ENCODE measurements around the gene WNT6.
"Not testable (repeated sequence)": the region's sequence is repeated elsewhere in the genome, so short reads cannot be mapped to it uniquely, and the experiment has no call there.

WNT6 gene

GRCh38 chr2:218830526-218831306, 28.9 kb upstream of the WNT6 start:
- H3K27ac ChIP-seq (ENCODE audit: low read depth, low read length), result no peak overlapping the region
- H3K27me3 ChIP-seq (ENCODE audit: insufficient read depth, low read length), result peaks cover 46% of the 10 kb centered on the region
- no peaks in the 10 kb centered on the region for H3K36me3 ChIP-seq (ENCODE audit: insufficient read depth, low read length)
- peaks cover 14% of the 10 kb centered on the region for H3K4me1 ChIP-seq (ENCODE audit: control insufficient read depth, insufficient read depth, low read length, unreplicated experiment)
- H3K79me2 ChIP-seq (ENCODE audit: control insufficient read depth, insufficient read depth, low read length, unreplicated experiment), result no peaks in the 10 kb centered on the region
- H2AFZ ChIP-seq (ENCODE audit: low read length, unreplicated experiment), result no peak overlapping the region
- no peak overlapping the region for H3K4me3 ChIP-seq (ENCODE audit: low read depth, low read length)

- Histone ChIP-seq H3K4me3 (ENCODE audit: low read depth, low read length) (no peak within 1 kb of the TSS), H2AFZ (ENCODE audit: low read length, unreplicated experiment) (no peak within 1 kb of the TSS), H3K27me3 (ENCODE audit: insufficient read depth, low read length) (peaks cover 47% of the 10 kb centered on the region), H3K27ac (ENCODE audit: low read depth, low read length) (no peak within 1 kb of the TSS), H3K79me2 (ENCODE audit: control insufficient read depth, insufficient read depth, low read length, unreplicated experiment) (no peaks in the 10 kb centered on the region), H3K36me3 (ENCODE audit: insufficient read depth, low read length) (no peaks in the 10 kb centered on the region), H3K4me1 (ENCODE audit: control insufficient read depth, insufficient read depth, low read length, unreplicated experiment) (peaks cover 14% of the 10 kb centered on the region)
These were observed 28.1 kb upstream of the WNT6 start, which contains the start of gene PRKAG3 for GRCh38 chr2:218831378-218831990. Gene PRKAG3, minus strand, starts transcription at chr2:218831803.

GRCh38 chr2:218832081-218832480, 27.5 kb upstream of the WNT6 start:
- Histone ChIP-seq H3K27ac (ENCODE audit: low read depth, low read length) (no peak overlapping the region), H3K4me1 (ENCODE audit: control insufficient read depth, insufficient read depth, low read length, unreplicated experiment) (peaks cover 14% of the 10 kb centered on the region), H2AFZ (ENCODE audit: low read length, unreplicated experiment) (no peak overlapping the region)

GRCh38 chr2:218832520-218832919, 27.1 kb upstream of the WNT6 start:
- H3K36me3 ChIP-seq (ENCODE audit: insufficient read depth, low read length), result no peaks in the 10 kb centered on the region

More at GRCh38 chr2:218832081-218832480, 27.5 kb upstream of the WNT6 start:
- H3K36me3 ChIP-seq (ENCODE audit: insufficient read depth, low read length), result no peaks in the 10 kb centered on the region
- H3K27me3 ChIP-seq (ENCODE audit: insufficient read depth, low read length), result peaks cover 52% of the 10 kb centered on the region
- no peak overlapping the region for H3K4me3 ChIP-seq (ENCODE audit: low read depth, low read length)
- no peaks in the 10 kb centered on the region for H3K79me2 ChIP-seq (ENCODE audit: control insufficient read depth, insufficient read depth, low read length, unreplicated experiment)

GRCh38 chr2:218833023-218833609, 26.5 kb upstream of the WNT6 start:
- Histone ChIP-seq H3K4me3 (ENCODE audit: low read depth, low read length) (no peak overlapping the region), H3K27ac (ENCODE audit: low read depth, low read length) (no peak overlapping the region), H3K27me3 (ENCODE audit: insufficient read depth, low read length) (peaks cover 61% of the 10 kb centered on the region), H3K36me3 (ENCODE audit: insufficient read depth, low read length) (no peaks in the 10 kb centered on the region), H3K4me1 (ENCODE audit: control insufficient read depth, insufficient read depth, low read length, unreplicated experiment) (peaks cover 14% of the 10 kb centered on the region), H2AFZ (ENCODE audit: low read length, unreplicated experiment) (no peak overlapping the region), H3K79me2 (ENCODE audit: control insufficient read depth, insufficient read depth, low read length, unreplicated experiment) (no peaks in the 10 kb centered on the region)

More at GRCh38 chr2:218832520-218832919, 27.1 kb upstream of the WNT6 start:
- no peak overlapping the region for H2AFZ ChIP-seq (ENCODE audit: low read length, unreplicated experiment)
- H3K4me1 ChIP-seq (ENCODE audit: control insufficient read depth, insufficient read depth, low read length, unreplicated experiment), result peaks cover 14% of the 10 kb centered on the region
- no peaks in the 10 kb centered on the region for H3K79me2 ChIP-seq (ENCODE audit: control insufficient read depth, insufficient read depth, low read length, unreplicated experiment)
- no peak overlapping the region for H3K27ac ChIP-seq (ENCODE audit: low read depth, low read length)
- H3K4me3 ChIP-seq (ENCODE audit: low read depth, low read length), result no peak overlapping the region
- H3K27me3 ChIP-seq (ENCODE audit: insufficient read depth, low read length), result peaks cover 56% of the 10 kb centered on the region

GRCh38 chr2:218834685-218835084, 24.9 kb upstream of the WNT6 start:
- Histone ChIP-seq H3K4me3 (ENCODE audit: low read depth, low read length) (no peak overlapping the region), H2AFZ (ENCODE audit: low read length, unreplicated experiment) (no peak overlapping the region), H3K36me3 (ENCODE audit: insufficient read depth, low read length) (no peaks in the 10 kb centered on the region), H3K4me1 (ENCODE audit: control insufficient read depth, insufficient read depth, low read length, unreplicated experiment) (peaks cover 16% of the 10 kb centered on the region), H3K27me3 (ENCODE audit: insufficient read depth, low read length) (peaks cover 62% of the 10 kb centered on the region), H3K79me2 (ENCODE audit: control insufficient read depth, insufficient read depth, low read length, unreplicated experiment) (no peaks in the 10 kb centered on the region), H3K27ac (ENCODE audit: low read depth, low read length) (no peak overlapping the region)

GRCh38 chr2:218837495-218837894, 22.1 kb upstream of the WNT6 start:
- H3K27me3 ChIP-seq (ENCODE audit: insufficient read depth, low read length), result peaks cover 45% of the 10 kb centered on the region
- H3K79me2 ChIP-seq (ENCODE audit: control insufficient read depth, insufficient read depth, low read length, unreplicated experiment), result no peaks in the 10 kb centered on the region
- H2AFZ ChIP-seq (ENCODE audit: low read length, unreplicated experiment), result no peak overlapping the region
- H3K4me1 ChIP-seq (ENCODE audit: control insufficient read depth, insufficient read depth, low read length, unreplicated experiment), result peaks cover 8% of the 10 kb centered on the region
- H3K4me3 ChIP-seq (ENCODE audit: low read depth, low read length), result no peak overlapping the region
- H3K36me3 ChIP-seq (ENCODE audit: insufficient read depth, low read length), result no peaks in the 10 kb centered on the region
- no peak overlapping the region for H3K27ac ChIP-seq (ENCODE audit: low read depth, low read length)

GRCh38 chr2:218839430-218839829, 20.2 kb upstream of the WNT6 start:
- Histone ChIP-seq H3K79me2 (ENCODE audit: control insufficient read depth, insufficient read depth, low read length, unreplicated experiment) (no peaks in the 10 kb centered on the region), H3K4me1 (ENCODE audit: control insufficient read depth, insufficient read depth, low read length, unreplicated experiment) (peaks cover 4% of the 10 kb centered on the region), H3K4me3 (ENCODE audit: low read depth, low read length) (no peak overlapping the region), H3K27me3 (ENCODE audit: insufficient read depth, low read length) (peaks cover 32% of the 10 kb centered on the region), H2AFZ (ENCODE audit: low read length, unreplicated experiment) (no peak overlapping the region), H3K27ac (ENCODE audit: low read depth, low read length) (no peak overlapping the region), H3K36me3 (ENCODE audit: insufficient read depth, low read length) (no peaks in the 10 kb centered on the region)

- no peak overlapping the region for H3K4me3 ChIP-seq (ENCODE audit: low read depth, low read length)
- peaks cover 4% of the 10 kb centered on the region for H3K4me1 ChIP-seq (ENCODE audit: control insufficient read depth, insufficient read depth, low read length, unreplicated experiment)
- H3K79me2 ChIP-seq (ENCODE audit: control insufficient read depth, insufficient read depth, low read length, unreplicated experiment), result no peaks in the 10 kb centered on the region
- no peak overlapping the region for H2AFZ ChIP-seq (ENCODE audit: low read length, unreplicated experiment)
- H3K27me3 ChIP-seq (ENCODE audit: insufficient read depth, low read length), result peaks cover 29% of the 10 kb centered on the region
- H3K27ac ChIP-seq (ENCODE audit: low read depth, low read length), result no peak overlapping the region
- H3K36me3 ChIP-seq (ENCODE audit: insufficient read depth, low read length), result no peaks in the 10 kb centered on the region
These were observed 19.7 kb upstream of the WNT6 start for GRCh38 chr2:218839888-218840287.

GRCh38 chr2:218844334-218844733, 15.3 kb upstream of the WNT6 start:
- H3K4me1 ChIP-seq (ENCODE audit: control insufficient read depth, insufficient read depth, low read length, unreplicated experiment); H3K4me3 ChIP-seq (ENCODE audit: low read depth, low read length); H3K79me2 ChIP-seq (ENCODE audit: control insufficient read depth, insufficient read depth, low read length, unreplicated experiment); H2AFZ ChIP-seq (ENCODE audit: low read length, unreplicated experiment); H3K27ac ChIP-seq (ENCODE audit: low read depth, low read length); H3K36me3 ChIP-seq (ENCODE audit: insufficient read depth, low read length); H3K27me3 ChIP-seq (ENCODE audit: insufficient read depth, low read length): not testable (repeated sequence)

GRCh38 chr2:218846963-218847362, 12.6 kb upstream of the WNT6 start:
- H2AFZ ChIP-seq (ENCODE audit: low read length, unreplicated experiment); H3K27ac ChIP-seq (ENCODE audit: low read depth, low read length); H3K36me3 ChIP-seq (ENCODE audit: insufficient read depth, low read length); H3K27me3 ChIP-seq (ENCODE audit: insufficient read depth, low read length); H3K4me1 ChIP-seq (ENCODE audit: control insufficient read depth, insufficient read depth, low read length, unreplicated experiment); H3K79me2 ChIP-seq (ENCODE audit: control insufficient read depth, insufficient read depth, low read length, unreplicated experiment); H3K4me3 ChIP-seq (ENCODE audit: low read depth, low read length): not testable (repeated sequence)
